Raji (cell line): ENCODE data around the gene BUD23.

ENCODE experiments used
- POLR2A ChIP-seq: IDR thresholded peaks from 2 replicates; pipeline ENCODE4 v1.6.1; 2011; ENCODE audit warnings: low read depth, low read length, control low read depth; ENCODE audit not compliant: insufficient read depth

The BUD23 gene

DNA sequence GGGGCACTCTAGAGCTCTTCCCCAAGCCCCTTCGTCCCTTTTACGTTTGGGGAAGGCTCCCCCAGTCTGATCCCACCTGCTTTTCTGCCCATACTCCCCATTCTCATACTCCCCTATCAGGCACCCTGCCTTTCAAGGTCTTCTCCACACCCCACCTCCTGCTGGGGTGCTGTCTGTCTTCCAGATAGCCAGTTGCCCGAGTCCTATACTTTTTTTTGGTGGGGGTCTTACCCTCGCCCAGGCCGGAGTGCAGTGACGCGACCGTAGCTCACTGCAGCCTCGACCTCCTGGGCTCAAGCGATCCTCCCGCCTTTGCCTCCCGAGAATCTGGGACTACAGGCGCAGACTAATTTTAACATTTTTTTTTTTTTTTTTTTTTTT is 56.0 kb downstream of the BUD23 start:
- TF ChIP-seq POLR2A: no peak

DNA sequence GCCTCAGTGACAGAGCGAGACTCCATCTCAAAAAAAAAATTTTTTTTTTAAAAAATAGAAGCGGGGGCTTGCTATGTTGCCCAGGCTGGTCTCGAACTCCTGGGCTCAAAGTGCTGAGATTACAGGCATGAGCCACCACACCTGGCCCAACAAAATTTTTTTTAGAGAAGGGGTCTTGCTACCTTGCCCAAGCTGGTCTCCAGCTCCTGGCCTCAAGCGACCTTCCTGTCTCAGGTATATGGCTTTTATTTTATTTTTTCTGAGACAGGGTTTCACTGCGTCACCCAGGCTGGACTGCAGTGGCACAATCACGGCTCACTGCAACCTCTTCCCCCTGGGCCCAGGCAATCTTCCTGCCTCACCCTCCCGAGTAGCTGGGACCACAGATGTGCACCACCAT is 56.8 kb downstream of the BUD23 start:
- no peak for TF ChIP-seq POLR2A

DNA sequence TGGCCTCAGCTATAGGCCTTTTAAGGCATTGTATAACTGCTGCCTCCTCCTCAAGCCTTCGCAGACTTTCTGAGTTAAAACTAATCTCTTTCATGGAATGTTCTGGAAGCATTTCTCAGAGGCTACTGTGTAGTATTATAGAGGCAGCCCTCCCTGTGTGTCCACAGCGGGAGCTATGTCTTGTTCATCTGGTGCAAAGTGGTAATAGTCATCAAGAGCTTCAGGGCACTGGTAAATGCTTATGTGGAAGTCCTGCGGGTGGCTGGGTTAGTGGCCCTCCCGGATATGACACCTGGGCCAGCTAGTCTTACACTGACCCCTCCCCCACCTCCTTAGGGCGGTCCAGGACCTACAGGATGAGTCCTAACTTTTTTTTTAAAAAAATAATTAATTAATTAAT is 57.4 kb downstream of the BUD23 start:
- no peak for TF ChIP-seq POLR2A

DNA sequence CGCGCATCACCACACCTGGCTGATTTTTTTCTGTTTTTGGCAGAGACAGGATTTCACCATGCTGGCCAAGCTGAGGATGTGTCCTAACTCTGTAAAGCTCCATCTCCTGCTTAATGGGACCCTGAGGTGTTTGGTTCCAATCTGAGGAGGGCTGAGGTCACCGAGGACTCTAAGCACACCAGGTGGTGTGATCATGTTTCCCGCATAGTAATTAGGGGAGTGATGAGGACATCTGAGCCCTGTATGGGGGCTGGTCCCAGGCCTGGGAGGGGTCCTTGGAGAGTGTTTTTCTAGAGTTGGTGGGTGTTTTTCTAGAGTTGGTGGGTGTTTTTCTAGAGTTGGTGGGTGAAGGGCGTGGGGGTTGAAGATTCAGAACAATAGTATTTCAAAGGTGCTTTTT is 58.2 kb downstream of the BUD23 start:
- no peak for TF ChIP-seq POLR2A

DNA sequence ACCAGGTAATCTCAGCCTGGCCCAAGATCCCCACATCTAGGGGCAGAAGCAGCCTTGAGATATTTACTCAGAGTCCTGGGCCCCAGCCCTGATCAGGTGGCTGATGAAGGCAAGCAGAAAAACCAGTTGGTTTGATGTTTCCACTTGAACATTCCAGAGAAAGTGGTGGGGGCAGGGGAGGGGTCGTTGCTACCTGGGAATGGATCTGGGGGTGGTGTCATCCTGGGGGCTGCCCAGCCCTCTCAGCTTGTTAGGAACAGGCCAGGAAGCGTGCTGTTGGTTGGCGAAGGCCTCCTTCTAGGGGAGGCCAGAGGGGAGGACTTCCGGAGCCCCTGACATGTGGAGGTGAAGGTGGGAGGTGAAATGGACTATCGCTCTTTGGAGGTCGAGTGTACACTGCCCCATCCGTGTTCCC is 58.9 kb downstream of the BUD23 start:
- no peak for TF ChIP-seq POLR2A

DNA sequence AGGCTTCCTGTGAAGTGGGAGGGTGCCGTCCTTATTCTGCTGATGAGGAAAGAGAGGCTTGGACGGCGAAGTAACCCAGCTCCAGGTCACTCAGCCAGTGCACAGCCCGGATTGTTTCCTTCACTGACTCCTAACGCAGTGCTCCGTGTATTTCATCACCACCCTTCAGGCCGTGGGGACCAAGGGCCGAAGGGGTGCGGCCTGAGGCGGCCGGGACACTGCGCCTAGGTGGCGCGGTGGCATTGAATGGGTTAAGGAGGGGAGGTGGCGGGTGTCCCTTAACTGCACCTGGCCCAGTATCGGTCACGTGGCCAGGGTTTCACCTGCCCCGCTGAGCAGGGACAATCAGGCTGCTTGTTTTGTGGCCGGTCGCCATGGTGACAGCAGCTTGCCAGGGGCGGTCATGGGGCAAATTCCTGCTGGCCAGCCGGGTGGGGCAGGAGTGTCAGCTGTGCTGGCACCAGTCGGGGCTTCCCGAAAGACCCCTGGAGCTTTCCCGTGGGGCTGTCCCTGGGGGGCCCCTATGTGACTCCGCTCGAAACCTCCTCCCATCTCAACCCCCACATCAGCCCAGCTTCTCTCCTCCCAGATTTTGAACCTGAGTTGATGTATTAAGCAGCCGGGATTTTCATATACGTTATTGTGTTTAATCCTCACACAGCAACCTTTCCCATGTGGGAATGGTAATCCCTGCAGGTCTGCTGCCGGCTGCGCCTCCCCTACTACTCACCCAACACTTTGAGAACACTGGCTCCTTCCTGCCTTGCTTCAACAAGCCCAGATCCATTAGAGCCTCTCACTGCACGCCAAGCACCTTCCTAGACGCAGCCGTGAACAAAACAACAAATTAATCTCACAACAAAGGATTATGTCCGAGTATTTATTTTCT is 59.6 kb downstream of the BUD23 start:
- no peak for TF ChIP-seq POLR2A

DNA sequence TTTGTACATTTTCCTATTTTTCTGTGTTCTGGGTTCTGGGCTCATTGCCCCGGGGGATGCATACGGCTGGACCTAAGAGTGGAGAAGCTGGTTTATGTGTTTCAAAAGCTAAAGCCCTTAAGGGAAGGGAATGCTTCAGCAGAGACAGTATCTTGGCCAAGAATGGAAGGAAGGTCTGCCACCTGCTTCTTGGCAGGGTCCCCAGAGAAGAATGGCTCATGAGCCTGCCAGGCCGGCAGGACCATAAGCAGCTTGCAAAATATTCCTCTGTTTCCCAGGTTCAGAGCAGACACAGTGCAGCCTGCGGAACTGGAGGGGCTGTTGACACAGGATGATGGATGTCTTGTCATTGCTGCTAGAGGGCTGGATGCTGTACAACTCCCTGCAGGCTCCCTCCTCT is 63.0 kb downstream of the BUD23 start:
- no peak for TF ChIP-seq POLR2A
